ENCODE results near the gene CKAP5.

The CKAP5 gene

DNA sequence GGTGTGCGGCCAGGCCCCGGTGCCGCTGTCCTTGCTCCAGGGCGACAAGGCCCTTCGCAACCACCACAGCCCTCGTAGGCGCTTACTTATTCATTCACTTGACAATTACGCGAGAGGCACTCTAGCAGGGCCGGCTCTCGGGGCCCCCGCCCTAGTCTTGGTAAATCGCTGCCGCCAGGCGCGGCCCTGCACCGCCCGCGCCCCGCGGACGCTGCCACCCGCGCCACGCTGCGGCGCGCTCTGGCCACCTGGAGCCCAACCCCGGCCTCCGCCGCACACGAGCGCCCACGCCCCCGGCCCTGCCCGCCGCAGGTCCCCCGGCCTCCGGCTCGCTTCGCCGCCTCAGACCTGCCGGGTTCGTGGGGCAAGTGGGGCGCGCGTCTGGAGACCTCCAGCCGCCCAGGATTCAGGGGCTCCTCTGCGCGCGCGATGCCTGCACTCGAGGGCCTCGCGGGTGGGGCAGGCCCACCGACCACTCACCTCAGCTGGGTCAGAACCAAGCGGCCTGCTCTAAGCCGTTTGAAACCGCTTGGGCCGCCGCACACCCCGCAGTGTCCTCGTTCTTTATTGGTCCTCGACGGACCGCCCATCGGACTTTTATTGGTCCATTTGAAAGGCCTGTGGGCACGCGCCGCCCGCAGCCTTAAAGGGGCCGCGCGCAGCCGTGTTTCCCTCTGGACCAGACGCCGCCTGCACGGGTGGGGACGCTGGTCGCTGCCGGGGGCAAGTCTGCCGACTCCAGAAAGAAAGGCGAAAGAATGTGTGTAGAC, at the start of gene CKAP5:
Gene CKAP5, minus strand, starts transcription at position 541 of the 770 bp plus-strand sequence. CDS start 25,049 bp downstream, outside the sequence.
- DNase-seq: peak; percentile 81 to 93

DNA sequence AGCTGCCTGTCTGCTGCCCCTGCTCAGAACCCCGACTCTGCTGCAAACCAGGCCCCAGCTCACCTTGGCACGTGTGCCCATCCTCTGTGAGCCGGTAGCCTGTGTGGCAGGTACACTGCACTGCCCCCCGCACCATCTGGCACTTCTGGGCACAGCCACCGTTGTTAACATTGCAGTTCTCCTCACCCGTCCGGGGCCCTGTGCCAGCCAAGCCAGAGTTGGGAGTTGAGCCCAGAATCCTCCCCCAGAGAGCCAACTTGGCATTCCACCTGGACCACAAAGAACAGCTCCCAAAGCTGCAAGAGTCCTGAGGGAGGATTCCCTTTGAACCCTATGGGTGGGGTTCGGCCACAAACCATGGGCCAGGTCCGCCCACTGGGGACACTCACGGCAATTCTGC, 49.7 kb upstream of the CKAP5 start:
- no peak for DNase-seq

DNA sequence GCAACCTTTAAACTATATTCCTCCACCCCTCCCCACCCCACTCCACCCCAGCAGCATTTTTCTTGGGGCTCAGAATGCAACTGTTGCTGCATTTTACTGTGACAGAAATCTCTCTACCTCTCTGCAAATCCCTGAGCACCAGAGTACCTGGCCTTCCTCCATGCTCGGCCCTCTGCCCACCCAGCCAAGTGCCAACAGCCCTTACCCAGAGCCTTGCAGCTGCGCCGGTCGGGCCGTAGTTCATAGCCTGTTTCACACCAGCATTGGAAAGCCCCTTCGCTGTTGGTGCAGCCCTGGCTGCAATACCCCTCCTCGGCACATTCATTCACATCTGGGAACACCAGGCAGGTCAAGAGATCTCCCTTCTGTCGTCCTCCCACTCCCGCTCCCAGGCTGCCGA, 48.9 kb upstream of the CKAP5 start:
- DNase-seq: no peak

DNA sequence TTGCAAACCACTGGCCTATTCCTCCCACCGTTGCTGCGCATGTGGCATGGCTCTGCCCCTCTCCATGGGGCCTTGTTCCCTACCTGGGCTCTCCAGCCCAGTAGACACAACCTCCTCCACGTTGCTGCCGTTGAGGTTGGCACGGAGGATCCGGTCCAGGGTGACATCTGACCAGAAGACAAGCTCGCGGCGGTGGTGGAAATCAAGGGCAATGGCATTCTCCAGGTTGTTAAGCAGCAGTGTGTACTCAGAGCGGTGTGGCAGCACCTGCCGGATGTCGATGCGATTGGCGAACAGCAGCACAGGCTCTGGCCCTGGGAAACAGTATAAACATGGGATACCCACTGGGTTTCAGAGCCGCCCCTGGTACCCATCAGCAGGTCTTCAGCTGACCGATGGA, 48.4 kb upstream of the CKAP5 start:
- no peak for DNase-seq

DNA sequence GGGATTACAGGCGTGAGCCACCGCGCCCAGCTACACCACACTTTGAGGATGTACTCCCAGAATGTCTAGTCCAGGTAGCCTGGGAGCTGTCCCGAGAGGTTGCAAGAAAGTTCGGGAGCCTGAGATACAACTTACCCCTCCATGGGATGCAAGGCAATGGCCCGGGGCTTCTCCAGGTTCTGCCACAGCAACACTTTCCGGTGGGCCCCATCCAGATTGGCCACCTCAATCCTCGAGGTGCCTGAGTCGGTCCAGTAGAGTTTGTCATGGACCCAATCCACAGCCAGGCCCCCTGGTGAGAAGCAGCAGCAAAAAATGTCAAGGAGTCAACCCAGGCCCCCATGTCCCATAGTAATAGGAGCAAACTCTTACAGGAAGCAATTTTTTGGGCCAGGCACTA, 46.8 kb upstream of the CKAP5 start:
- DNase-seq: no peak

DNA sequence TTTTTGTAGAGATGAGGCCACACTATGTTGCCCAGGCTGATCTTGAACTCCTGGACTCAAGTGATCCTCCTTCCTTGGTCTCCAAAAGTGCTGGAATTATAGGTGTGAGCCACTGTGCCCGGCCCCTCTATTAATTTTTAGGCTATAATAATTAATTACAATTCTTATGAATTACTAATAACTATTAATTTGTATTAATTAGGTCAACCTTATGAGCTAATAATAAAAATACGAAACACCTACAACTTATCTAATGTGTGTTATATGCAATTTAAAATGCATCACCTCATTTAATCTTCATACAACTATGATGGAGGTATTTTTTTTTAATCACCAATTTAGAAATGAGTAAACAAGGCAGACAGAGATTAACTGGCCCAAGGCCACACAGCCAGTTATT, 46.0 kb upstream of the CKAP5 start:
- no peak for DNase-seq

DNA sequence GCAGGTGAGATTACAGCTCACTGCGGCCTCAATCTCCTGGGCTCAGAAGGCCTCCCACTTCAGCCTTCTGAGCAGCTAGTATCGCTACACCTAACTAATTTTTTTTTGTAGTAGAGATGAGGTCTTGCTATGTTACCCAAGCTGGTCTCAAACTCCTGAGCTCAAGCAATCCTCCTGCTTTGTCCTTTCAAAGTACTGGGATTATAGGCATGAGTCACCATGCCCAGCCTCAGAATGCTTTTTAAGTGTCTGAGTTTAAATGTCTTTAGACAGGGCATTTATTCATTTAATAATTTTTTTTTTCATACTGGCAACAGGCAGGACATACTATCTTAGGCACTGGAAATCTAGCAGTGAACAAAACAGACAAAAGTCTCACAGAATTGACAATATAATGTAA, 44.6 kb upstream of the CKAP5 start:
- no peak for DNase-seq

DNA sequence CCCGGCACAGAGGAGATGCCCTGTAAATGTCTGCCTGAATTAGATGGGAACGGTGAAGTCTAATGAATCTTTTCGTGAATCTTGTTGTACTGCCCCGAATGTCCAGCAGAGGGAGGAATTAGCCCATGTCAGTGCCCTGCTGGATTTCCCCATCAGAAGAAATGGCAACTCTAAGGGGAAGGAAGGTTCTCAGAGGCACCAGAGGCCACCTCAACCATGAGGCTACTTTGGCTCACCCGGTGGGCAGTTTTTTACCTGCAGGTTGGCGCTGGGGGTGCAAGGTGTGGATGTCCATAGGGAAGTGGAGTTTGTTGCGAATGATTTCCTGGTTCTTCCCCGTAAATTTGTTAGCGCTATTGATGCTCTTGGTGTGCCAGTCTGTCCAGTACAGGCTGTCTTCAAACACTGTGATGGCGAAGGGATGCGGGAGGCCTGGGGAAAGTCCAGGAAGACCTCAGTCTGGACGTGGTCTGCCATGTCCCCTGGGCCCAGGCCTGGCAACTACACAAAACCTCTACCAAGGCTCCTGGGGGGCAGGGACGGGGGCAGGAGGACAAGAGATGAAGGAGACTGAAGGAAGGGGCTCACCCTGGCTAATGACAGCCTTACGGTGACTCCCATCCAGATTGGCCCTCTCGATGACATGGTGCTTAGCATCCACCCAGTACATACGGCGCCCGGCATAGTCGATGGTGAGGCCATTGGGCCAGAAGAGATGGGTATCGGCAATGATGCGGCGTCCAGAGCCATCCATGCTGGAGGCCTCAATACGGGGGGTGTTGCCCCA, 43.8 kb upstream of the CKAP5 start:
- peak; percentile 78 to 90 for DNase-seq

DNA sequence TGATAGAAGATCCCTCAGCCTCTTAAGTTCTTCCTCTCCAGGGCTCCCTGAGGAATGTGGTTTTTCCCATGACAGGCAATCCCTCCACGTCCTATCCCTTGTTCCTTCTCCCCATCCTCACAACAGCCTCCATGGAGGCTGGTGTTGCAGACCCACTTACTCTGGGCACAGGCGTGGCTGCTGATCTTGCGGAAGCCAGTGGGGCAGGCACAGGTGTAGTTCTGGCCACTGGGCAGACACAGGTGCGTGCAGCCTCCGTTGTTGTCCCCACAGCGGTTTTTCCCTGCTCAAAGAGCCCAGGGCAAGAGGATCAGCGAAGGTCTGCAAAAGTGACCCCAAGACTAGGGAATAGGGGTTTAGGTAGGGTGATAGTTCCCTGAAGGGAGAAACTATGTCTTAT, 43.2 kb upstream of the CKAP5 start:
- no peak for DNase-seq

DNA sequence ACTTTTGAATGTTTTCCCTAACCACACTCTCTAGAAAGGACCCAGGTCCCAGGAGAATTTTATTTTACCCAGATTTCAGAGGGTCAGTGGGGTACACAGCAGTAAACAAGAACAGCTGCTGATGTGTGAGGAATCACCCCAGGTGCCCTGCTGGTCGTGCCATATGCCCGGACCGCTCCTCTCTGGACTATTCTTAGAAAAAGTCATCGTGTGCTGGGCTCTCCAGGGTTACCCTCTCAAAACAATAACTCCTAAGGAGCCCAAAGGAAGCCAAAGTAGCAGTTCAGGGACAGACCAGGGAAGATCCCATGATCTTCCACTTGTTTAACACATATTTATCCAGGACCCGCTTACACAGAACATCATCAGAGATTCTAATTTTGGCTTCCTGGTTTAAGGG, 42.6 kb upstream of the CKAP5 start:
- no peak for DNase-seq

DNA sequence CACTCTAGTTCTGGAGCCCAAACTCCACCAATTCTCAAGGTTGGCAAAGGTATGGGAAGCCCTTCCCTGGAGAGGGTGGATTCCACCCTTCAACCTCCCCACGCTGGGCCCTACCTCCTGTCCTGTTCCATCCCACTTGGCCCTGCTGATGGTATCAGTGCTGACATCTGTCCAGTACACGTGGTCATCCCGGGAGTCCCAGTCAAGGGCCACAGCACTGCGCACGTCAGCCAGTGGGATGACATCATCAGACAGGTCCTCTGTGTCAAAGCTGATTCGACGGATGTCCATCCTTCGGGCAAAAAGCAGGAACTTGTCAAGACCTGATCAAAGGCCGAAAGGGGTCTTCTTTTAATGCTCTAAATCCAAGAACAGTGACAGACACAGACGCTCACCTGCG, 40.1 kb upstream of the CKAP5 start:
- no peak for DNase-seq

DNA sequence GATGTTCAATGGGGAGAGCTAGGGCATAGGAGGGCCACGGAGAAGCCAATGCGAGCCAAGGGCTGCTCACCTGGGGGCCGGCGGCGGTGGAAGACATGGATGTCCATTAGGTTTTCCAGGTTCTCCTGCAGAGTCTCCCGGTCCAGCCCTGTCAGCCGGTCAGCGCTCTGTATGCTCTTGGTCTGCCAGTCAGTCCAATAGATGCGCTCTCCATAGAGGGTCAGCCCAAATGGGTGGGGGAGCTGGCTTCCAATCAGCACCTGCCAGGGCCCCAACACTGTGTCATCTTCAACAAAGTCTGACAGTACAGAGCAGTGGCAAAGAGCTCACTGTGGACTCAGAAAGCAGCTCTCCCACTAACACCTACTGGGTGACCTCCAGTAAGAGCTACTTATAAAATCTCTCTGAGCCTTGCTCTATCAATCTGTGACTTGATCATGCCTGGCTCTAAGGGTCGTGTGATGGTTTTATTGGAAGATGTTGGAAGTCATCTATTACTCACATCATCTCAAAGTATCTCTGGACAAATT, 33.0 kb upstream of the CKAP5 start:
- no peak for DNase-seq

DNA sequence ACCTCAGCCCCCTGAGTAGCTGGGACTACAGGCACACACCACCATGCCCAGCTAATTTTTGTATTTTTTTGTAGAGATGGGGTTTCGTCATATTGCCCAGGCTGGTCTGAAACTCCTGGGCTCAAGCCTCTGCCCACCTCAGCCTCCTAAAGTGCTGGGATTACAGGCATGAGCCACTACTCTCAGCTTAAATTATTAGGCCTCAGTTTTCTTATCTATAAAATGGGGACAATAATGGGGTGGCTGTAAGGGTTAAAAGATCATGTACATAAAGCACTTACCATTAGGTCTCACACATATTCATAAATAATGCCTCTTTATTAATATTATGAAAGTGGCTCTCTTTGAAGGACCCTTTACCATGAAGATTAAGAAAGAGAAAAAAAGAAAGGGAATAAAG, 31.5 kb upstream of the CKAP5 start:
- DNase-seq: no peak

DNA sequence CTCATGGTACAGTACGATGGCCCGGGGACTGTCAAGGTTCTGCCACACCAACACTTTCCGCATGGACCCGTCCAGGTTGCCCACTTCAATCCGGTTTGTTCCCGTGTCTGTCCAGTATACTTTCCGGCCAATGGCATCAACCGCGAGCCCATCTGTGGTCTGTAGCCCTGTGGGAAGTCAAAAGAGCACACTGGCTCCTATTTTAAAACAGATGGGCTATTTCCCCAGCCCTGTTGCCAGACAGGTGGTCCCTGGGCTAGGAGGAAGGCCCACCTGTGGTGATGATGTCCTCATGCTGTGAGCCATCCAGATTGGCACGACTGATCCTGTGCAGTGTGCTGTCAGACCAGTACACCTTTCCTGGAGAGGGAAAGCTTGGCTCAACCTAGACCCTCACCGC, 30.4 kb upstream of the CKAP5 start:
- no peak for DNase-seq

DNA sequence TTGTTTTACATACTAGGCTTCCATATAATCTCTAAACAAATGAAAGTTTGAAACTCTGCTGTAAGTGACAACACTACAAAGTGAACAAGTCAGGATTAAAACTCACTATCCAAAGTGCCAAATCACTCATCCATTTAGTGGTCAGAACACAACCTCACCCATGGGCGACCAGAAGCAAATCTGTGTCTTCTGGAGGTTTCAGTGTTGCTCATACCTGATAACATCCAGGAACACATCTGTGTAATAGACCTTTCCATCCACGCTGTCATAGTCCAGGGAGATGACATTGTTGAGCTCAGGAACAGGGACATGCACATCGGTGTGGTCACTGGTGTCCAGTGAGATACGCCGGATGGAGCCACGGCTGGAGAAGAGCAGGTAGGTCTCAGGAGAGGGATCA, 28.5 kb upstream of the CKAP5 start:
- DNase-seq: no peak

DNA sequence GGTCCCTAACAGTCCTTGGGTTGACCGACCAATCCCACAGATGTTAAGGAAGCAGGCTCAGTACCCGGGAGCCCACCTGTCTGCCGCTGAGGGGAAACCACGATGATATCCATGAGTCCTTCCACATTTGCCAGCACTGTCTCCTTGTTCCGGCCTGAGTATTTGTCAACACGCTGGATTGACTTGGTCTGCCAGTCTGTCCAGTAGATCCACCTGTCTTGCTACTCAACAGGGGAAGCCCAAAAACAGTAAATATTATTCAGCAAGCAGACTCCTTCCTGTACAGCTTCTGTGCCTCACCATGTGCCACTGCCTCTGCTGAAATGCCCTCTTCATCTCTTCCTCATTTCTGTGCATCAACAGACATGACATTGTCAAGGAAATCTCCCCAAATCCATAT, 22.8 kb upstream of the CKAP5 start:
- DNase-seq: no peak

DNA sequence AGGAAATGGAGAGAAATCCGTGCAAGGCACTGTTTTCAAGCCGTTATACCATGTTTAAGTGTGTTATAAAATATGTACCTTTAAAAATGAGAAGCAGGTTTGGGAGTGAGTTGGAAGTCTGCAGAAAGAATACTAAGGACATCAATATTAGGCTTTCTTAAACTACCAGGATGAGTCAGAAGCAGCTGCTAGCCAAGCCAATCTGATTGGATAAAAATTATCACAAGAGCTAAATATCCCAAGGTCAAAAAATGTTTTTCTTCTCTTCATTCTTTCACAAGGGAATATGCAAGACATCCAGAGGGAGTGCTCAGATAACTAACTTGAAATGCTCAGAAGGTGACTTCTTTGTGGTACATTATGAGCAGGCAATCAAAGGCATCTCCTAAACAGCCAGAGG, 19.3 kb upstream of the CKAP5 start:
- DNase-seq: no peak

DNA sequence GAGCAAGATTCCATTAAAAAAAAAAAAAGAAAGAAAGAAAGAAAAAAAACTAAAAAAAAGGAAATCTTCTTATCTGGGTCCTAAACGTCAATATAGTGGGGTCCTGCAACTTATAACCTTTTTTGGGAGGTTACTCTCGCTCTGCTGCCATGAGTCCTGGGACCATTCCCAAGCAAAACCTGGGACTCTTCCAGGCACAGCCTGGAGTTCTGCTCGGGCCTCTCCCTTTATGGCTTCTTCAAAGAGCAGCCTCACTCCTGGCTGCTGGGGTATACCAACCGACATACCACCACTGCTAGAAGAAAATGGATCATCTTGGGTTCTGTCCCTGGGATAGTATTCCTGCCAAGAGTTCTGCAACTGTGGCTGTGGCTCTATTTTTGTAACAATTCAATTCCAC, 14.1 kb upstream of the CKAP5 start:
- no peak for DNase-seq

DNA sequence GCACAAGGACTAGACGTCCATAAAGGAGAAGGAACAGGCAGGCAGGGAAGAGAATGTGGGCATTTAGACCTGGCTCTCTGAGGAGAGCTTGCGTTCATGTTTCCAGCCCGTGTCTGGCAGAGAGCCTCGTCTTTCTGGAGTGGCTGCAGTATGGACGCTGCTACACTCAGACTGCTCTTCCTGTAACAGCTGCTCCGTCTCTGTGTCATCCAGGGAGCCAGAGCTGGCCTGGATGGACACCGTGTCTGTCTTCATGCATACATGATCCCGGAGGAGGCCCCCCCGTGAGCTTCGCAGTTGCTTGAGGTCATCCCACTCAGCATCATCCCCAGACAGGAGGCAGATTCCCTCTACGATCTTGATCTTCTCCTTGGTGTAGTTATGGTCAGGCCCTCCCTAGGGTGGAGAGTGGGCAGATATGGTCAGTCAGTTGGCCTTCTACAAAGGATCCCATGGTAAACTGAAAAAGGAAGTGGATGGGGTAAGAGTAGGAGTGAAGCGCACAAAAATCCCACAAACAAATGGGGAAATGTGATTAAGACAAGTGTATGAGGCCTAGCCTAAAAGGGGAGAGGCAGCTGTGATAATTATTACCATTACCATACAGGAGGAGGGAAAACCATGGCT, 13.0 kb upstream of the CKAP5 start:
- no peak for DNase-seq

DNA sequence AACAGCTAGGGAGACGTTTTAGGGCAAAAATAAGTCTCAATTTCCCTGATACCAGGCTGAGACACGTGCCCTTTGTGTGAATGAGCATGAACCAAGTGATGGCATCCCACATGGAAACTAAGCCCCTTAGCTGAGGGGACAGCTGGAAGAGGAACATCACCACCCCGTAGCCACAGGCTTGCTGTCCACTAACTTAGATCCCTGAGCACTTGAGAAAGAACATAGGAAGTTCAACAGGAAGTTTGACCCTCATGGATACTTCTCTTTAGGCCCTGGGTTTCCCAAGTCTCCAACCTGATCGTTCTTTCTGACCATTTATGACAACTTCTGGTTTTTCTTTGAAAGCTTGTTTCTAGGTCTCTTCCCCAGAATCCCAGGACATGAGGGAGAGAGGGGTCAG, 11.6 kb upstream of the CKAP5 start:
- no peak for DNase-seq

DNA sequence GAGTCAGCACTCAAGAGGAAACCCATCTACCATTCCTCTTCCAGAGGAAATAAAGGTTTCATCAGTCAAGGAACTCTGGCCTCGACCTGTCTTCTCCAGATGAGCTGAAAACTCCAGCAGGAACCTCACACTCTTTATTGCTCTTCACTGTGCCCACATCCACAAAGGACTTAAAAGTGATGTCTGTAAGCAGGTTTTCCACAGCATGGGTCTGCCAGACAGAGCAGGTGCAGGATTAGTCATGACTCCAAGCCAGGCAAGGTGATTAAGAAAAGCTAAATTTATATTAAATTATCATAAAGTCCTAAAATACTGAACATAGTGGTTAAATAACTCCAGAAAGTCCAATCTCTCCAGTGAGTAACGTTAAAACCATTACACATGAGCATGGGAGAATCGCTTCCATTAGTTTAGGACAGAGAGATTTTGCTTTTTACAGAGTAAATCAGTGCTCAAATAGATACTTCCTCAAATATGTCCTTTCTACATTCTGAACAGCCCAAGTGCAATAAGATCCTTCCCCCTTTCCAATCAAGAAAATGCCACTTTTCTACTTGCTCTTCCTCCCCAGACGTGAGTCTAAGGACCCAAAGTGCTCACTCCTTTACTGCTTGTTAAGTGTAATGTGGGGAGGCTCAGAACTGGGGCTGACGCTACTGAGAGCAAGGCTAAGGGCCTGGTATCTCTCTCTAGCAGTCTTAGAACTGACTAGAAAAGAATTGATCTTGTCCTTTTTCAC, 10.7 kb upstream of the CKAP5 start:
- DNase-seq: no peak

DNA sequence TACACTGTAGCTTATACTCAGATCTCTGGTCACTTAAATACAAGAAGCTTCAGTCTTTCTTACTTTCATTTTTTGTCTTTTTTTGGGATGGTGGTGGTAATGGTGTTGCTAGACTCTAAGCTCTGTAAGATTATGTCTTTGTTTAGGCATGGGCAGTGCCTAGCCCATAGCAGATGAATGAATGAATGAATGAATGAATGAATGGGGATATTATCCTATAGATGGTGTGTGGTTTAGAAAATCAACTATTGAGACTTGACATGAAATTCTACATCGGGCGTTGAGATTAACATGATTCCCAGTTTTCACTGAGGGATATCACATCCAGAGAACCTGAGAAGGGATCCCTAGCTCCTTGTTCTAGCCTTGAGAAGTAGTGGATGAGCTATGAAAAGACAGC, 9.8 kb upstream of the CKAP5 start:
- DNase-seq: no peak

DNA sequence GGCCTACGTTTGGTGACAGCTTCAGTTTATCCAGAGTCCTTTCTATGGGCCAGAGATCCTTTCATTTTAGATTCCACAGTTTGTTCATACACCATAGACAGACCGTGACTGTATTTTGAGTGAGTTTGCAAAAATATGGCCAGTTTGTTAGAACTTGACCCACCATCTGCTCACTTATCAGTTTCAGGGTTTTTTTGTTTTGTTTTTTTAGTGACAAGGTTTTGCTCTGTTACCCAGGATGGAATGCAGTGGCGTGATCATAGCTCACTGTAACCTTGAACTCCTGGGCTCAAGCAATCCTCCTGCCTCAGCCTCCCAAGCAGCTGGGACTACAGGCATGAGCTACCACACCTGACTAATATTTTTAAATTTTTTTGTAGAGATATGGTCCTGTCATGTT, 9.1 kb upstream of the CKAP5 start:
- DNase-seq: no peak

Measured in NCI-H187 (cell line).